HEK293T (cell line): ENCODE results near the gene WBP1L.
A peak's percentile ranks its signal among the peaks of the same experiment; 100 is the strongest.
"Not testable (repeated sequence)": the region's sequence is repeated elsewhere in the genome, so short reads cannot be mapped to it uniquely, and the experiment has no call there.

Experiments used
- CTCF ChIA-PET: fragments of 350-600 bp; formaldehyde crosslinking; extraction: SDS; loops from one replicate; lab custom pipeline; 2021; ENCODE audit warnings: antibody characterized with exemption, inconsistent platforms; lab: Yijun Ruan, JAX
- POLR2A ChIA-PET: fragments of 350-600 bp; formaldehyde crosslinking; extraction: SDS; loops from one replicate; lab custom pipeline; 2020; ENCODE audit warnings: antibody characterized with exemption, inconsistent platforms; lab: Yijun Ruan, JAX
- DNase-seq: peaks from one replicate; pipeline ENCODE4 v3.0.0; 2012; ENCODE audit warnings: mixed read lengths; ENCODE audit errors: extremely low spot score
- ARNT ChIP-seq: fragments of 450-650 bp; IDR thresholded peaks from 2 replicates; pipeline ENCODE4 v1.6.1; 2017; ENCODE audit warnings: mild to moderate bottlenecking
- BHLHE40 ChIP-seq: fragments of 450-650 bp; IDR thresholded peaks from 2 replicates; pipeline ENCODE4 v1.6.1; 2016; ENCODE audit warnings: mild to moderate bottlenecking, moderate library complexity, borderline replicate concordance
- CTBP1 ChIP-seq: fragments of 450-650 bp; IDR thresholded peaks from 2 replicates; pipeline ENCODE4 v1.6.1; 2016; ENCODE audit warnings: borderline replicate concordance
- ELF4 ChIP-seq: fragments of 450-650 bp; IDR thresholded peaks from 2 replicates; pipeline ENCODE4 v1.6.1; 2017; ENCODE audit warnings: antibody characterized with exemption
- FOXA1 ChIP-seq: fragments of 450-650 bp; IDR thresholded peaks from 2 replicates; pipeline ENCODE4 v1.6.1; 2016; ENCODE audit warnings: mild to moderate bottlenecking
- FOXK2 ChIP-seq: fragments of 450-650 bp; IDR thresholded peaks from 2 replicates; pipeline ENCODE4 v1.6.1; 2016; ENCODE audit warnings: mild to moderate bottlenecking
- FOXM1 ChIP-seq: fragments of 450-650 bp; IDR thresholded peaks from 2 replicates; pipeline ENCODE4 v1.6.1; 2017; ENCODE audit warnings: mild to moderate bottlenecking, borderline replicate concordance
- HDGF ChIP-seq: fragments of 450-650 bp; IDR thresholded peaks from 2 replicates; pipeline ENCODE4 v1.6.1; 2017; ENCODE audit warnings: antibody characterized with exemption, borderline replicate concordance
- L3MBTL2 ChIP-seq: fragments of 450-650 bp; conservative IDR thresholded peaks from 2 replicates; pipeline ENCODE4 v1.6.1; 2016; ENCODE audit warnings: mild to moderate bottlenecking
- LEF1 ChIP-seq: fragments of 450-650 bp; IDR thresholded peaks from 2 replicates; pipeline ENCODE4 v1.6.1; 2017; ENCODE audit warnings: mild to moderate bottlenecking, borderline replicate concordance
- NFRKB ChIP-seq: fragments of 450-650 bp; IDR thresholded peaks from 2 replicates; pipeline ENCODE4 v1.6.1; 2016; ENCODE audit warnings: mild to moderate bottlenecking, moderate library complexity
- PKNOX1 ChIP-seq: fragments of 450-650 bp; IDR thresholded peaks from 2 replicates; pipeline ENCODE4 v1.6.1; 2016
- SP1 ChIP-seq: fragments of 450-650 bp; IDR thresholded peaks from 2 replicates; pipeline ENCODE4 v1.6.1; 2017
- SUZ12 ChIP-seq: fragments of 450-650 bp; IDR thresholded peaks from 2 replicates; pipeline ENCODE4 v1.6.1; 2016; ENCODE audit warnings: mild to moderate bottlenecking
- TARDBP ChIP-seq: fragments of 450-650 bp; IDR thresholded peaks from 2 replicates; pipeline ENCODE4 v1.6.1; 2016
- ZNF384 ChIP-seq: fragments of 450-650 bp; IDR thresholded peaks from 2 replicates; pipeline ENCODE4 v1.6.1; 2016

The WBP1L gene

GRCh38 chr10:102845352-102845902 is 101.7 kb downstream of the WBP1L start:
- DNase-seq, result no peak
- CTCF ChIA-PET, result no interaction called here
- TF ChIP-seq FOXK2 (no peak), CTBP1 (no peak), PKNOX1 (no peak), LEF1 (no peak), ZNF384 (no peak), TARDBP (no peak), SUZ12 (no peak), NFRKB (no peak), ARNT (no peak), SP1 (no peak), L3MBTL2 (no peak), HDGF (no peak)
- POLR2A ChIA-PET, result no interaction called here

DNA sequence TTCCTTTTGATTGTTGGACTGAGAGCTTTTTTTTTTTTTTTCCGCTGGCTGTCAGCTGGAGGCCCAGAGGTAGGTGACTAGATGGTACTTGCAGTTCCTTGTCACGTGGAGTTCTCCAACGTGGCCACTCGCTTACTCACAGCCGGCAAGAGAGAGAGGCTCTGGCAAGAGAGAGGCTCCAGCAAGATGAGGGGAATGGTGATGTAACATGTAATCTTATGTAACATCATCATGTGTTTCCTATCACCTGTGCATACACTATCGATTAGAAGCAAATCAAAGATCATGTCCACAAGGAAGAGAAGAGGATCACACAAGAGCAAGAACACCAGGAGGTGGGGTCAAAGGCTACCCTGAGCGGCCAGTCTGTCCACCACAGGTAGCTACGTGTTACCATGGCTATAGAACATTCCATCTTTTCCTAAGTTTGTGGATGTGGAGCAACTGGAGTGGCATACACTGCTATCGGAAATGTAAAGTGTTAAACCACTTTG is 106.3 kb downstream of the WBP1L start:
- no peak for DNase-seq

DNA sequence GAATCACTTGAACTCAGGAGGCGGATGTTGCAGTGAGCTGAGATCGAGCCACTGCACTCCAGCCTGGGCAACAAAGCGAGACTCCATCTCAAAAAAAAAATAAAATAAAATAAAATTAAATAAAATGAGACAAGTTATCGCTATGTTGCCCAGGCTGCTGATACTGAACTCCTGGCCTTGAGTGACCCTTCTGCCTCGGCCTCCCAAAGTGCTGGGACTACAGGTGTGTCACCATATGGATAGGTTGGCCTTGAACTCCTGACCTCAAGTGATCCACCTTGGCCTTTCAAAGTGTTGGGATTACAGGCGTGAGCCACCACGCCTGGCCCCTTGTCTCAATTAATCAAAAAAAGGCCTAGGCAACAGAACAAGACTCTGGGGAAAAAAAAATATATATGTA is 109.5 kb downstream of the WBP1L start:
- CTCF ChIA-PET, DNase-seq: not testable (repeated sequence)
- POLR2A ChIA-PET, result interaction anchor here (3.1 kb wide), 1 partner anchor 16 kb away, joined by 30 read pairs; the partner anchor contains the start of gene AS3MT

More for the DNA sequence above, 106.3 kb downstream of the WBP1L start:
- CTCF ChIA-PET, result interaction anchor here (1.0 kb wide), 1 partner anchor 13 kb away, joined by 3 read pairs; the partner anchor contains the start of gene CYP17A1
- TF ChIP-seq FOXM1 (no peak), SUZ12 (no peak)
- POLR2A ChIA-PET, result interaction anchor here (1.8 kb wide), 1 partner anchor 19 kb away, joined by 5 read pairs; the partner anchor contains the start of gene AS3MT

DNA sequence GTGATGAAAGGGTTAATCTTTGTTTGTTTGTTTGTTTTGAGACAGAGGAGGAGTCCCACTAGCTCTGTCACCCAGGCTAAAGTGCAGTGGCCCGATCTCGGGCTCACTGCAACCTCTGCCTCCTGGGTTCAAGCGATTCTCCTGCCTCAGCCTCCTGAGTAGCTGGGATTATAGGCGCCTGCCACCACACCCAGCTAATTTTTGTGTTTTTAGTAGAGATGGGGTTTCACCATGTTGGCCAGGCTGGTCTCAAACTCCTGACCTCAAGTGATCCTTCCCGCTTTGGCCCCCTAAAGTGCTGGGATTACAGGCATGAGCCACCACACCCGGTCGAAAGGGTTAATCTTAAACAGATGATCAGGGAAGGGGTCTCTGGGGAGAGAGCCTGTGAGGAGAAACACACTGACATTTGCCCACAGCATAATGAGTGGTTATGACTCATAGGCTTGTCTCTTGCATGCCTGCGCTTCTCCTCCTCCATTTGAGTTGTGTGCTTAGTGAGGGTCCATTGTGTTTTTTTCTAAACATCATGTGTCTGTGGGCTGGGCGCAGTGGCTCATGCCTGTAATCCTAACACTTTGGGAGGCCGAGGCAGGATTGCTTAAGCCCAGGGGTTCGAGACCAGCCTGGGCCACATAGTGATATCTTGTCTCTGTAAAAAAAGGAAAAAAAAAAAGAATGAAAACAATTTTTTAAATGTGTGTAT is 112.1 kb downstream of the WBP1L start:
- peak; percentile 43 for DNase-seq
- peak; percentile 22; the same call in 1 of the 2 replicates for TF ChIP-seq ZNF384
- POLR2A ChIA-PET, result interaction anchor here (3.1 kb wide), 1 partner anchor 13 kb away, joined by 30 read pairs; the partner anchor contains the start of gene AS3MT
- CTCF ChIA-PET, result not testable (repeated sequence)

GRCh38 chr10:102856758-102857424 is 113.1 kb downstream of the WBP1L start:
- ChIA-PET CTCF (no interaction called here), POLR2A (no interaction called here)
- no peak for DNase-seq
- TF ChIP-seq FOXK2, result no peak
- TF ChIP-seq FOXM1, result no peak
- TF ChIP-seq L3MBTL2, result no peak
- TF ChIP-seq ARNT, result no peak
- TF ChIP-seq HDGF, result no peak
- no peak for TF ChIP-seq PKNOX1
- no peak for TF ChIP-seq SUZ12
- no peak for TF ChIP-seq LEF1

DNA sequence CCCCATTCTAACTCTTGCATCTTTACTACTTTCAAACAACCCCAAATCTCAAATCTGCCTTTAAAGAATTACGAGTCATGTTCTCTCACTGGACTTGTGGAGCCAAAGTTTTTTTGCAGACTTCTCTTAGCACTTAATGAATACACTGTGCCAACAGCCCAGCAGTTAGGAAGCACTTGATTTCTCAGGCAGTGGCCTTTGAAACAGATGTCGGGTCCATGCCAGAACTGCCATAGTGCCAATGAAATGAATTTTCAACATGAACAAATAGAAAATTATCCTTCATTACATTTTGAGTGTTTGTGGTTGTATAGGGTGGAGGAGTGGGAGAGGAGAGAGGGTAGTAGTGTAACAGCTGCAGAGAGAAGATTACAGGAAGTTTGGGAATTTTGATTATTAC is 116.2 kb downstream of the WBP1L start:
- POLR2A ChIA-PET, result interaction anchor here (1.1 kb wide), 1 partner anchor 10 kb away, joined by 4 read pairs; the partner anchor contains the start of gene AS3MT
- DNase-seq, result no peak
- CTCF ChIA-PET, result no interaction called here
- TF ChIP-seq FOXK2 (no peak), FOXA1 (no peak), ZNF384 (no peak), SUZ12 (no peak), TARDBP (no peak), HDGF (no peak), SP1 (no peak), L3MBTL2 (no peak), ARNT (no peak), BHLHE40 (no peak)

GRCh38 chr10:102863660-102864059 is 119.9 kb downstream of the WBP1L start:
- TF ChIP-seq SUZ12 (no peak), FOXM1 (no peak), CTBP1 (no peak), ELF4 (no peak), HDGF (no peak)
- ChIA-PET CTCF (no interaction called here), POLR2A (interaction anchor here (1.7 kb wide), 1 partner anchor 9 kb away, joined by 5 read pairs; the partner anchor contains the start of gene BORCS7)
- no peak for DNase-seq
